ENCODE results near the gene LIPA.
"Not testable (repeated sequence)": the region's sequence is repeated elsewhere in the genome, so short reads cannot be mapped to it uniquely, and the experiment has no call there.

Gene LIPA

GRCh38 chr10:89252225-89252585 is 630 bp upstream of the LIPA start:
- Histone ChIP-seq H3K4me3 (ENCODE audit: low read depth in 1 of 2, low read length in 2 of 2) (no peak overlapping the region), H3K27me3 (ENCODE audit: control insufficient read depth in 1 of 2, insufficient read depth in 2 of 2, low read length in 2 of 2) (no peaks in the 10 kb centered on the region), H3K27ac (ENCODE audit: low read depth, low read length) (no peak overlapping the region), H3K36me3 (ENCODE audit: insufficient read depth, low read length) (no peaks in the 10 kb centered on the region), H3K9ac (ENCODE audit: low read length) (no peak overlapping the region), H3K4me1 (ENCODE audit: insufficient read depth, low read length) (peaks cover 8% of the 10 kb centered on the region), H3K9me3 (ENCODE audit: low read length) (no peaks in the 10 kb centered on the region)

- peak overlapping the region; percentile 62 for H3K9ac ChIP-seq (ENCODE audit: low read length)
- H3K27me3 ChIP-seq (ENCODE audit: control insufficient read depth in 1 of 2, insufficient read depth in 2 of 2, low read length in 2 of 2), result no peaks in the 10 kb centered on the region
- H3K36me3 ChIP-seq (ENCODE audit: insufficient read depth, low read length), result no peaks in the 10 kb centered on the region
- no peak overlapping the region for H3K27ac ChIP-seq (ENCODE audit: low read depth, low read length)
- peaks cover 8% of the 10 kb centered on the region for H3K4me1 ChIP-seq (ENCODE audit: insufficient read depth, low read length)
- H3K4me3 ChIP-seq (ENCODE audit: low read depth in 1 of 2, low read length in 2 of 2), result peak overlapping the region; percentile 64 to 94
- H3K9me3 ChIP-seq (ENCODE audit: low read length), result no peaks in the 10 kb centered on the region
These were observed 638 bp downstream of the LIPA start for GRCh38 chr10:89250865-89251408.

GRCh38 chr10:89248990-89249389 is 2.6 kb downstream of the LIPA start:
- H3K9ac ChIP-seq (ENCODE audit: low read length), result no peak overlapping the region
- no peak overlapping the region for H3K27ac ChIP-seq (ENCODE audit: low read depth, low read length)
- H3K4me1 ChIP-seq (ENCODE audit: insufficient read depth, low read length), result peaks cover 8% of the 10 kb centered on the region
- no peaks in the 10 kb centered on the region for H3K27me3 ChIP-seq (ENCODE audit: control insufficient read depth in 1 of 2, insufficient read depth in 2 of 2, low read length in 2 of 2)
- peaks cover 4% of the 10 kb centered on the region for H3K36me3 ChIP-seq (ENCODE audit: insufficient read depth, low read length)
- no peak overlapping the region for H3K4me3 ChIP-seq (ENCODE audit: low read depth in 1 of 2, low read length in 2 of 2)
- no peaks in the 10 kb centered on the region for H3K9me3 ChIP-seq (ENCODE audit: low read length)

- not testable (repeated sequence) for H3K27ac ChIP-seq (ENCODE audit: low read depth, low read length); H3K27me3 ChIP-seq (ENCODE audit: control insufficient read depth in 1 of 2, insufficient read depth in 2 of 2, low read length in 2 of 2); H3K4me3 ChIP-seq (ENCODE audit: low read depth in 1 of 2, low read length in 2 of 2); H3K4me1 ChIP-seq (ENCODE audit: insufficient read depth, low read length); H3K9ac ChIP-seq (ENCODE audit: low read length); H3K9me3 ChIP-seq (ENCODE audit: low read length); H3K36me3 ChIP-seq (ENCODE audit: insufficient read depth, low read length)
These were observed 4.0 kb downstream of the LIPA start for GRCh38 chr10:89247623-89248022.

DNA sequence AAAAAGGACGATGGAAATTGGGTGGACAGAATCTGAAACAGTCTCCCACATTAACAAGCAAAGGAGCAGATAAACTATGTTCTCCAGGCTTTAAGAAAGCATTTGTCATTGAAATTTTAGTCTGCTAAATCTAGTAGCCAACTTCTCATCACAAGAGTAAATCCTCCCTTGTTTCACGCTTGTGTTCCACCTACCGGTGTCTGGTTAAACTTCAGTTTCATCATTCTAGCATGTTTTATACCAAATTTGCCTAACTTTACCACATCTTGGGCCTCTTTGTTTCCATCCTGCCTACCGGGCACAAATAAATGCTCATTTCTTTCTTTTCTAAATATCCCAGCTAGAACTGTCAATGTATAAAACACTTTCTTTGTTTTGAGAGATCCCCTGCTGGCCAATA is 5.8 kb downstream of the LIPA start:
- H3K9me3 ChIP-seq (ENCODE audit: low read length), result no peaks in the 10 kb centered on the region
- no peaks in the 10 kb centered on the region for H3K27me3 ChIP-seq (ENCODE audit: control insufficient read depth in 1 of 2, insufficient read depth in 2 of 2, low read length in 2 of 2)
- H3K36me3 ChIP-seq (ENCODE audit: insufficient read depth, low read length), result peaks cover 4% of the 10 kb centered on the region
- H3K27ac ChIP-seq (ENCODE audit: low read depth, low read length), result no peak overlapping the region
- peaks cover 5% of the 10 kb centered on the region for H3K4me1 ChIP-seq (ENCODE audit: insufficient read depth, low read length)
- H3K9ac ChIP-seq (ENCODE audit: low read length), result no peak overlapping the region
- H3K4me3 ChIP-seq (ENCODE audit: low read depth in 1 of 2, low read length in 2 of 2), result no peak overlapping the region

- Histone ChIP-seq H3K9ac (ENCODE audit: low read length) (no peak overlapping the region), H3K4me1 (ENCODE audit: insufficient read depth, low read length) (no peaks in the 10 kb centered on the region), H3K27me3 (ENCODE audit: control insufficient read depth in 1 of 2, insufficient read depth in 2 of 2, low read length in 2 of 2) (no peaks in the 10 kb centered on the region), H3K27ac (ENCODE audit: low read depth, low read length) (no peak overlapping the region), H3K36me3 (ENCODE audit: insufficient read depth, low read length) (peaks cover 14% of the 10 kb centered on the region), H3K9me3 (ENCODE audit: low read length) (no peaks in the 10 kb centered on the region), H3K4me3 (ENCODE audit: low read depth in 1 of 2, low read length in 2 of 2) (no peak overlapping the region)
These were observed 8.6 kb downstream of the LIPA start for GRCh38 chr10:89242840-89243568.

DNA sequence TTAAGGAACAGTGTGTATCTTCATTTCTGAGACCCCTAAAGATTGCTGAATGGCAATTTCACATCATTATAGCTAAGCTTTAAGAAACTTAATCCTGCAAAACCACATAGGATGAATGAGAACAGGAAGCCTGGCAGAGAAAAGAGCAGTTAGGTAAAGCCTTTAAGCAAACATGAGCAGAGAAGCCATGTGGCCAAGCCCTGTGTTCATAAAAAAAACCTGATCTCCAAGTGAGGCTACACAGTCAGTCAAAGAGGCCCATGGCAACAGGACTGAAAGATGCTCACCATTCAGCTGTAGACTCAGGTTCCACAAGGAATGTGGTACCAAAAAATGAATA is 9.3 kb downstream of the LIPA start:
- H3K27me3 ChIP-seq (ENCODE audit: control insufficient read depth in 1 of 2, insufficient read depth in 2 of 2, low read length in 2 of 2), result no peaks in the 10 kb centered on the region
- no peak overlapping the region for H3K9ac ChIP-seq (ENCODE audit: low read length)
- no peaks in the 10 kb centered on the region for H3K4me1 ChIP-seq (ENCODE audit: insufficient read depth, low read length)
- no peak overlapping the region for H3K4me3 ChIP-seq (ENCODE audit: low read depth in 1 of 2, low read length in 2 of 2)
- no peak overlapping the region for H3K27ac ChIP-seq (ENCODE audit: low read depth, low read length)
- no peaks in the 10 kb centered on the region for H3K9me3 ChIP-seq (ENCODE audit: low read length)
- peaks cover 14% of the 10 kb centered on the region for H3K36me3 ChIP-seq (ENCODE audit: insufficient read depth, low read length)

DNA sequence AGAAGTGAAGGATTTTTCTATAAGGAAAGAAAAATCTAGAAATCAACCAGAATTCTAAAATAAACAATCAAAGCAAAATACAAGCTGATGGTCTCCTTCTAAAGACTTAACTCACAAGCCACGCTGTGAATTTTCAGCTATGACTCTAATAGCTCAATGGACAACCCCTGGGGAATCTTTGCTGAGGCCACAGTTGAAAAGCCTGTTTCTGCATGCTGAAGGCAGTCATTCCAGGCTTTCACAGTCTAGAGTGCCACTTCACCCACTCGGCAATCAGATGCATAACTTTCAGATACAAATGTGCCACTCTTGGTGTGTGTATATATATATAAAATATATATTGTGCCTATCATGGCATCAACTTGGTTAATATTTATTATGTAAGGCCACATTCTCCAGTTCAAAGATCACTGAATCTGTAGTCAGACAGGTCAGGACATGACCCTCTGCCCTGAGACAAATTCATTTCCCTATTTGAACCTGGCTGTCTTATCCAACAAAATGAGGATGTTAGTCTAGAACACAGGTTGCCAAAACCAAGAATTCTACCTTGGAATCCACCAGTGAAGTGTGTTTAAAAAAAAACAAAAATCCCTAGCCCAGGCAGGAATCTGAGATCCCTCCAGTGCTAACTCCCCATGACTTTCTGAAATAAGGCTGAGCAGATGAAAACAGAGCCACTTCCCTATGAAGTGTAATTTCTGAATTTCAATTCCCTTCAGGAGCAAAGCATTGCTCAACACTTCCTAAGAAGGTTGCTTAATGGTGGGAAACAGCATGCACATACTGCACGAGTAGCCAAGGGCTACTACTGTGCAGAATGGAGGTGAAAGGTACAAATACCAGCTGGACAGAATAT is 9.9 kb downstream of the LIPA start:
- no peak overlapping the region for H3K27ac ChIP-seq (ENCODE audit: low read depth, low read length)
- H3K4me1 ChIP-seq (ENCODE audit: insufficient read depth, low read length), result no peaks in the 10 kb centered on the region
- no peaks in the 10 kb centered on the region for H3K27me3 ChIP-seq (ENCODE audit: control insufficient read depth in 1 of 2, insufficient read depth in 2 of 2, low read length in 2 of 2)
- no peak overlapping the region for H3K4me3 ChIP-seq (ENCODE audit: low read depth in 1 of 2, low read length in 2 of 2)
- no peaks in the 10 kb centered on the region for H3K9me3 ChIP-seq (ENCODE audit: low read length)
- H3K9ac ChIP-seq (ENCODE audit: low read length), result no peak overlapping the region
- H3K36me3 ChIP-seq (ENCODE audit: insufficient read depth, low read length), result peaks cover 14% of the 10 kb centered on the region

GRCh38 chr10:89241026-89241425 is 10.5 kb downstream of the LIPA start:
- Histone ChIP-seq H3K27me3 (ENCODE audit: control insufficient read depth in 1 of 2, insufficient read depth in 2 of 2, low read length in 2 of 2) (no peaks in the 10 kb centered on the region), H3K9ac (ENCODE audit: low read length) (no peak overlapping the region), H3K36me3 (ENCODE audit: insufficient read depth, low read length) (peaks cover 14% of the 10 kb centered on the region), H3K9me3 (ENCODE audit: low read length) (no peaks in the 10 kb centered on the region), H3K27ac (ENCODE audit: low read depth, low read length) (no peak overlapping the region), H3K4me1 (ENCODE audit: insufficient read depth, low read length) (no peaks in the 10 kb centered on the region), H3K4me3 (ENCODE audit: low read depth in 1 of 2, low read length in 2 of 2) (no peak overlapping the region)

DNA sequence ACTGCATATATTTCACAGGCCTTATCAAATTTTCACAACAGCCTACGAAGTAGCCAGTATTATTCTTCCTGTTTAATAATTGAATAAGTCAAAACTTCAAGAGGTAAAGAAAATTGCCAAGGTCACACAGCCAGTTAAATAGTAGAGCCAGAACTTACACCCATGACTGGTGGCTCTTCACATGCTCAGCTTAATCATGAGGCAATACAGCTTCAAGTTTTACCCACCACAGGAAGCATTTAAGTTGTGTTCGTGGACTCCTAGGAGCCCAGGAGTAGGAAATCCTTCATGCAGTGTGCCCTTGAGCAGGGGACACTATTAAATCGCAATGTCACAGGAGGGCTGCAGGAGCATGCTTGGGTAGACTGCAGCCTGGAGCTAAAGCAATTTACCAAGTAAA is 11.1 kb downstream of the LIPA start:
- Histone ChIP-seq H3K27ac (ENCODE audit: low read depth, low read length) (no peak overlapping the region), H3K9ac (ENCODE audit: low read length) (no peak overlapping the region), H3K36me3 (ENCODE audit: insufficient read depth, low read length) (peaks cover 12% of the 10 kb centered on the region), H3K9me3 (ENCODE audit: low read length) (no peaks in the 10 kb centered on the region), H3K27me3 (ENCODE audit: control insufficient read depth in 1 of 2, insufficient read depth in 2 of 2, low read length in 2 of 2) (no peaks in the 10 kb centered on the region), H3K4me3 (ENCODE audit: low read depth in 1 of 2, low read length in 2 of 2) (no peak overlapping the region), H3K4me1 (ENCODE audit: insufficient read depth, low read length) (no peaks in the 10 kb centered on the region)

GRCh38 chr10:89238956-89239644 is 12.5 kb downstream of the LIPA start:
- H3K9ac ChIP-seq (ENCODE audit: low read length), result no peak overlapping the region

More at GRCh38 chr10:89238956-89239644, 12.5 kb downstream of the LIPA start:
- Histone ChIP-seq H3K36me3 (ENCODE audit: insufficient read depth, low read length) (peaks cover 10% of the 10 kb centered on the region), H3K4me3 (ENCODE audit: low read depth in 1 of 2, low read length in 2 of 2) (no peak overlapping the region), H3K4me1 (ENCODE audit: insufficient read depth, low read length) (no peaks in the 10 kb centered on the region), H3K27ac (ENCODE audit: low read depth, low read length) (no peak overlapping the region), H3K27me3 (ENCODE audit: control insufficient read depth in 1 of 2, insufficient read depth in 2 of 2, low read length in 2 of 2) (no peaks in the 10 kb centered on the region), H3K9me3 (ENCODE audit: low read length) (no peaks in the 10 kb centered on the region)
